Measurements from ENCODE around the gene ARHGAP42. TPM values are rescaled to one million over a fixed set of nuclear protein-coding genes. Genes with fewer than 3 reads are reported as not detected.
"Not testable (repeated sequence)": the region's sequence is repeated elsewhere in the genome, so short reads cannot be mapped to it uniquely, and the experiment has no call there.

The ARHGAP42 gene
- total RNA-seq, 2 experiments from 2014 or later = not detected

GRCh38 chr11:100888836-100889235 is 201.7 kb downstream of the ARHGAP42 start:
- CTCF ChIA-PET = no interaction called here
- H3K9me3 Mint-ChIP-seq = peaks cover 4% of the 10 kb centered on the region
- no peaks in the 10 kb centered on the region for H3K27me3 Mint-ChIP-seq
- H3K4me1 Mint-ChIP-seq = no peaks in the 10 kb centered on the region
- no peak overlapping the region for H3K4me3 Mint-ChIP-seq
- POLR2A ChIA-PET = no interaction called here
- no peak for DNase-seq
- no peak overlapping the region for H3K27ac Mint-ChIP-seq
- no peaks in the 10 kb centered on the region for H3K36me3 Mint-ChIP-seq (ENCODE audit: low read depth)

- DNase-seq = no peak
- ChIA-PET POLR2A (no interaction called here), CTCF (no interaction called here)
- H3K4me1 Mint-ChIP-seq = no peaks in the 10 kb centered on the region
- no peak overlapping the region for H3K27ac Mint-ChIP-seq
- no peak overlapping the region for H3K4me3 Mint-ChIP-seq
- H3K9me3 Mint-ChIP-seq = peaks cover 4% of the 10 kb centered on the region
- no peaks in the 10 kb centered on the region for H3K36me3 Mint-ChIP-seq (ENCODE audit: low read depth)
- no peaks in the 10 kb centered on the region for H3K27me3 Mint-ChIP-seq
Measured at GRCh38 chr11:100889758-100890157, 202.7 kb downstream of the ARHGAP42 start.

DNA sequence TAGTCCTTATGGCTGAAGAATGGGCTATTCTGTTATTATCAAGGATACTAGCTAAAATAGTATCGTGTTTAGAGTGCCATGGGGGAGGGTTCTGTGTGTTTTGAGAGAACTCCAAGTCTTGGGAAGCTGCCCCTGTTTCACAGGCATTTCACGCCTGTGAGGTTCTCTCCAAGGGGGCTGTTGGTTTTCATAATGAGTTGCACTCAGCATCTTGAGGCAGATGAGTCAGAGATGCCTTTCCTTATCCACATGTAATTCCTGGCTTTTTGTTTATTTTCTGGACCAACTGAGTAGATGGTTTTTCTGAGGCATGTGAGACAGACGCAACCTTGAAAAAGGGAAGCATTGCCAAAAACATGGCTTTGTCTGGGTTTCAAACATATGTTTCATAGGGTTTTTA is 203.7 kb downstream of the ARHGAP42 start:
- Mint-ChIP-seq H3K27ac (no peak overlapping the region), H3K36me3 (ENCODE audit: low read depth) (no peaks in the 10 kb centered on the region), H3K27me3 (no peaks in the 10 kb centered on the region), H3K4me3 (no peak overlapping the region), H3K9me3 (peaks cover 4% of the 10 kb centered on the region), H3K4me1 (no peaks in the 10 kb centered on the region)
- no peak for DNase-seq
- ChIA-PET POLR2A (no interaction called here), CTCF (no interaction called here)

DNA sequence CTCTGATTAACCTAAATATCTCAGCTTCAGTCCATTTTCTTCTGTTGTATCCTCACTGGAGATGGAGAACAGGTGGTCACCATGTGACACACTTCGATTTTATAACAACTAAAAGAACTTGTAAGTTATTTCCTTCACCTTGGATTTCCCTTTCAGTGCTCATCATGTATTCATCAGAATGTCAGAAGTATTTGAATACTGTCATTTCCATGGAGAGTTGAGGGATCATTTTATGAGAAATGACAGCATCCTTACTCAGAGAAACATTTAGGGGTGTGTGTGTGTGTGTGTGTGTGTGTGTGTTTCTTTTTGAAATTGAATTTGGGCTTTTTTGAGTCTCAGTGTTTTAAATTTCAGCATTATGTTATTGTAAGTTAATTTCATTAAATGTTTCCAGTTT is 205.8 kb downstream of the ARHGAP42 start:
- H3K9me3 Mint-ChIP-seq = peaks cover 4% of the 10 kb centered on the region

DNA sequence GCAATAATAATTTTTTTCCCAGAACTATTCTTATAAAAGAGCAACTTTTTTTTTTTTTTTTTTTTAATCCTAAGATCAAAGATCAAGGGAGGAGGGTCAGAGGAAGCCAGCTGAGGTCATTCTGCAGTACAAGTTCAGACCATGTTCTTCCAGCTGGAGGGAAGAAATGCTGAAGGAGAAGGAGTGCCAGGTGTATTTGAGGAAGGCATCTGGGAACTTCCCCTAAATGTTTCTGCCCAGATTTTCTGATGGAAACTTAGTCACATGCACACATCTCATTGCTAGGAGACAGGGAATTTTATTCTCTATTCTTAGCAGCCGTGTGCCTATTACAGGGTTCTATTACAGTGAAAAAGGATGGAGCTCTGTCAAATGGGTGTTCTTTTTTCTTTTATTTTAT is 208.4 kb downstream of the ARHGAP42 start:
- ChIA-PET POLR2A (no interaction called here), CTCF (interaction anchor here (0.7 kb wide), 1 partner anchor 1111 kb away, joined by 3 read pairs; no protein-coding TSS in a partner anchor)
- Mint-ChIP-seq H3K9me3 (peaks cover 12% of the 10 kb centered on the region), H3K27me3 (no peaks in the 10 kb centered on the region), H3K27ac (no peak overlapping the region), H3K4me3 (no peak overlapping the region), H3K36me3 (ENCODE audit: low read depth) (no peaks in the 10 kb centered on the region), H3K4me1 (no peaks in the 10 kb centered on the region)
- no peak for DNase-seq

More for the DNA sequence above, 205.8 kb downstream of the ARHGAP42 start:
- Mint-ChIP-seq H3K27me3 (no peaks in the 10 kb centered on the region), H3K36me3 (ENCODE audit: low read depth) (no peaks in the 10 kb centered on the region), H3K27ac (no peak overlapping the region), H3K4me1 (no peaks in the 10 kb centered on the region), H3K4me3 (no peak overlapping the region)
- no peak for DNase-seq
- CTCF ChIA-PET = interaction anchor here (0.6 kb wide), 1 partner anchor 66 kb away, joined by 3 read pairs; no protein-coding TSS in a partner anchor
- POLR2A ChIA-PET = no interaction called here

GRCh38 chr11:100895976-100896375 is 208.9 kb downstream of the ARHGAP42 start:
- peaks cover 12% of the 10 kb centered on the region for H3K9me3 Mint-ChIP-seq
- H3K4me1 Mint-ChIP-seq; H3K36me3 Mint-ChIP-seq (ENCODE audit: low read depth); H3K27ac Mint-ChIP-seq; H3K4me3 Mint-ChIP-seq; H3K27me3 Mint-ChIP-seq; DNase-seq; POLR2A ChIA-PET: not testable (repeated sequence)
- CTCF ChIA-PET = interaction anchor here (0.7 kb wide), 1 partner anchor 1110 kb away, joined by 3 read pairs; no protein-coding TSS in a partner anchor

- H3K4me1 Mint-ChIP-seq; DNase-seq; CTCF ChIA-PET; H3K27me3 Mint-ChIP-seq; H3K4me3 Mint-ChIP-seq; POLR2A ChIA-PET; H3K27ac Mint-ChIP-seq; H3K36me3 Mint-ChIP-seq (ENCODE audit: low read depth): not testable (repeated sequence)
- H3K9me3 Mint-ChIP-seq = peaks cover 13% of the 10 kb centered on the region
Measured at GRCh38 chr11:100901471-100901870, 214.4 kb downstream of the ARHGAP42 start.

- ChIA-PET CTCF (no interaction called here), POLR2A (no interaction called here)
- H3K4me3 Mint-ChIP-seq = no peak overlapping the region
- peaks cover 13% of the 10 kb centered on the region for H3K9me3 Mint-ChIP-seq
- no peak overlapping the region for H3K27ac Mint-ChIP-seq
- DNase-seq = no peak
- H3K4me1 Mint-ChIP-seq = no peaks in the 10 kb centered on the region
- no peaks in the 10 kb centered on the region for H3K36me3 Mint-ChIP-seq (ENCODE audit: low read depth)
- no peaks in the 10 kb centered on the region for H3K27me3 Mint-ChIP-seq
Measured at GRCh38 chr11:100902454-100903141, 215.5 kb downstream of the ARHGAP42 start.

DNA sequence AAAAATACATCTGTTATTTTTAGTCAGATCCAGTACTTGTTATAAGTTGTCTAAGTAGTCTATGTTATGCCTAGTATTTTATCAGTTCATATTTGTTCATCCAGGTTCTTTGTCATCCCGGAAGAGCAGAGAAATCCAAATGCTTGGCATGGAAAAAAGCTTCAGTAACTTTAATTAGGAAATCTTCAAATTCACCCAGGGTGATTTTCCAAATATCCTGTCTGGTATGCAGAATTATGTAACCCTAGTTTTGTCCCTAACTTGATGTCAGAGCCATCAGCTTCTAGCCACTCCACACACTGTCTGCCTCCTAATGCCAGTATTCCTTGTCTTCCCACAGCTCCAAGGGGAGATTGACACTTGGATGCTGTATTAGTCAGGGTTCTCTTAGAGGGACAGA is 216.2 kb downstream of the ARHGAP42 start:
- Mint-ChIP-seq H3K9me3 (peaks cover 13% of the 10 kb centered on the region), H3K36me3 (ENCODE audit: low read depth) (no peaks in the 10 kb centered on the region), H3K27me3 (no peaks in the 10 kb centered on the region), H3K4me3 (no peak overlapping the region), H3K27ac (no peak overlapping the region), H3K4me1 (no peaks in the 10 kb centered on the region)
- no peak for DNase-seq
- ChIA-PET POLR2A (no interaction called here), CTCF (no interaction called here)

GRCh38 chr11:100905684-100906083 is 218.6 kb downstream of the ARHGAP42 start:
- H3K4me3 Mint-ChIP-seq = no peak overlapping the region
- ChIA-PET CTCF (no interaction called here), POLR2A (no interaction called here)
- no peaks in the 10 kb centered on the region for H3K36me3 Mint-ChIP-seq (ENCODE audit: low read depth)
- no peak for DNase-seq
- H3K9me3 Mint-ChIP-seq = peaks cover 3% of the 10 kb centered on the region
- H3K27ac Mint-ChIP-seq = no peak overlapping the region
- H3K27me3 Mint-ChIP-seq = no peaks in the 10 kb centered on the region
- no peaks in the 10 kb centered on the region for H3K4me1 Mint-ChIP-seq

DNA sequence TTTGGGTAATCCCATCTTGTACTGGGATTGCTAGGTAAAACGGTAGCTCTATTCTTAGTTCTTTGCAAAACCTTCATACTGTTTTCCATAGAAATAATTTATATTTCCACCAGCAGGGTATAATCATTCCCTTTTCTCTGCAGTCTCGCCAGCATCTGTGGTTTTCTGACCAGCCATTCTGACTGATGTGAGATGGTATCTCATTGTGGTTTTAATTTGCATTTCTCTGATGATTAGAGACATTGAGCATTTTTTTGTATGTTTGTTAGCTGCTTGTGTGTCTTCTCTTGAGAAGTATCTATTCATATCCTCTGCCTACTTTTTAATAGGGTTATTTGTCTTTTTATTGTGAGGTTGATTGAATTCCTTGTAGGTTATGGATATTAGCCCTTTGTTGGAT is 221.7 kb downstream of the ARHGAP42 start:
- Mint-ChIP-seq H3K27ac (no peak overlapping the region), H3K27me3 (no peaks in the 10 kb centered on the region), H3K36me3 (ENCODE audit: low read depth) (no peaks in the 10 kb centered on the region), H3K4me3 (no peak overlapping the region), H3K9me3 (no peaks in the 10 kb centered on the region), H3K4me1 (no peaks in the 10 kb centered on the region)
- no peak for DNase-seq
- ChIA-PET POLR2A (no interaction called here), CTCF (no interaction called here)

GRCh38 chr11:100910808-100911207 is 223.7 kb downstream of the ARHGAP42 start:
- Mint-ChIP-seq H3K27me3 (no peaks in the 10 kb centered on the region), H3K36me3 (ENCODE audit: low read depth) (no peaks in the 10 kb centered on the region), H3K9me3 (no peaks in the 10 kb centered on the region), H3K27ac (no peak overlapping the region), H3K4me1 (no peaks in the 10 kb centered on the region), H3K4me3 (no peak overlapping the region)
- DNase-seq = no peak
- CTCF ChIA-PET = no interaction called here
- POLR2A ChIA-PET = no interaction called here

- no peaks in the 10 kb centered on the region for H3K27me3 Mint-ChIP-seq
- ChIA-PET POLR2A (no interaction called here), CTCF (no interaction called here)
- no peaks in the 10 kb centered on the region for H3K36me3 Mint-ChIP-seq (ENCODE audit: low read depth)
- no peaks in the 10 kb centered on the region for H3K9me3 Mint-ChIP-seq
- no peak for DNase-seq
- no peak overlapping the region for H3K27ac Mint-ChIP-seq
- H3K4me1 Mint-ChIP-seq = no peaks in the 10 kb centered on the region
- H3K4me3 Mint-ChIP-seq = no peak overlapping the region
Measured at GRCh38 chr11:100914415-100915110, 227.5 kb downstream of the ARHGAP42 start.

Measured in activated CD4-positive, alpha-beta memory T cell treated with anti-CD3 and anti-CD28 coated beads, Interleukin-2, amount 10 ng/mL, durations not matched to agents 7 days and 5 days (primary cell).